HTERT RPE-1 (cell line): ENCODE measurements around the gene VSNL1.

Experiments used
- in situ Hi-C: fragments of 300-500 bp; cut with MboI; formaldehyde crosslinking; loops from 4 replicates; pipeline ENCODE4 v1.14.3; 2020; ENCODE audit warnings: low sequenced_read_pairs

Gene VSNL1

GRCh38 chr2:17540093-17540812 is at the start of gene VSNL1:
Gene VSNL1 (plus strand): TSS chr2:17540696. CDS start chr2:17592075, 51,379 bp downstream.
- in situ Hi-C loops = no loop called here

- in situ Hi-C loops = no loop called here
Observed at GRCh38 chr2:17495590-17495989, 44.9 kb upstream of the VSNL1 start.

GRCh38 chr2:17497718-17498117 is 42.8 kb upstream of the VSNL1 start:
- in situ Hi-C loops = no loop called here

GRCh38 chr2:17506736-17507616 is 33.5 kb upstream of the VSNL1 start:
- in situ Hi-C loops = no loop called here

GRCh38 chr2:17515652-17516051 is 24.8 kb upstream of the VSNL1 start:
- in situ Hi-C loops = no loop called here

- in situ Hi-C loops = no loop called here
Observed at GRCh38 chr2:17517481-17518211, 22.9 kb upstream of the VSNL1 start.

- in situ Hi-C loops = no loop called here
Observed at GRCh38 chr2:17518212-17519154, 22.0 kb upstream of the VSNL1 start, which contains the start of gene RAD51AP2. Gene RAD51AP2 (minus strand): TSS chr2:17518440. CDS start chr2:17518415, 25 bp downstream.

- in situ Hi-C loops = no loop called here
Observed at GRCh38 chr2:17519486-17519885, 21.0 kb upstream of the VSNL1 start.

- in situ Hi-C loops = no loop called here
Observed at GRCh38 chr2:17520761-17521160, 19.7 kb upstream of the VSNL1 start.

GRCh38 chr2:17521621-17522020 is 18.9 kb upstream of the VSNL1 start:
- in situ Hi-C loops = no loop called here

GRCh38 chr2:17522303-17522702 is 18.2 kb upstream of the VSNL1 start:
- in situ Hi-C loops = no loop called here

GRCh38 chr2:17529771-17530170 is 10.7 kb upstream of the VSNL1 start:
- in situ Hi-C loops = no loop called here

GRCh38 chr2:17533546-17533945 is 7.0 kb upstream of the VSNL1 start:
- in situ Hi-C loops = no loop called here

GRCh38 chr2:17536416-17536815 is 4.1 kb upstream of the VSNL1 start:
- in situ Hi-C loops = no loop called here

GRCh38 chr2:17538022-17538843 is 2.3 kb upstream of the VSNL1 start:
- in situ Hi-C loops = no loop called here

- in situ Hi-C loops = no loop called here
Observed at GRCh38 chr2:17538844-17539554, 1.5 kb upstream of the VSNL1 start.

- in situ Hi-C loops = no loop called here
Observed at GRCh38 chr2:17539611-17540092, 844 bp upstream of the VSNL1 start.

- in situ Hi-C loops = no loop called here
Observed at GRCh38 chr2:17540813-17541530, 476 bp downstream of the VSNL1 start.
